ENCODE results near the gene SLC7A8.

SLC7A8 gene

DNA sequence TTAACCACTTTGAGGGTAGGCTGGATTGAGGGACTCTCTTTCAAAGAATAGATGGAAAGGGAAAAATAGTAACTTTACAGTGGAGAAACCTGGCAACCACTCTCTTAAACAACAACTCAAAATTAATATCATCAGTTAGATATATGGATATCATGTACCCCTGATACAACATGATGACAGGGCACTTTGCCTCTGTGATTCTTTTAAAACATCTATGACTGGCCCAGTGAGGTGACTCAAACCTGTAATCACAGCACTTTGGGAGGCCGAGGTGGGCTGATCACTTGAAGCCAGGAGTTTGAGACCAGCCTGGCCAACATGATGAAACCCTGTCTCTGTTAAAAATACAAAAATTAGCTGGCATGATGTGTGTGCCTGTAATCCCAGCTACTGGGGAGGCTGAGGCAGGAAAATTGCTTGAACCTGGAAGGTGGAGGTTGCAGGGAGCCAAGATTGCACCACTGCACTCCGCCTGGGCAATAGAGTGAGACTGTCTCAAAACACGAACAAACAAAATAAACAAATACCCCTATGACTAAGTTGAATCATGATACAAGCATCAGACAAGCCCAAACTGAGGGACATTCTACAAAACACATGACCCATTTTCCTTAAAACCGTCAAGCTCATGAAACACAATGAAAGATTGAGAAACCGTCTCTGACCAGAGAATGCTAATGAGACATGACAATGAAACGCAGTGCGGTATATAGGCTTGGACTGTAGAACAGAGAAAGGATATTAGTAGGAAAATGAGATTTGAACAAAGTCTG lies 26.4 kb upstream of the SLC7A8 start:
- Histone ChIP-seq H2BK5ac (ENCODE audit: low read depth, low read length, poor library complexity, severe bottlenecking) (no peak overlapping the region), H4K8ac (ENCODE audit: low read length) (no peak overlapping the region), H2AK5ac (ENCODE audit: low read length, severe bottlenecking) (no peak overlapping the region), H3K23ac (ENCODE audit: low read length in 2 of 2) (no peak overlapping the region), H2BK12ac (ENCODE audit: low read length in 2 of 2) (no peak overlapping the region), H3K18ac (ENCODE audit: low read depth in 1 of 2, low read length in 2 of 2) (no peak overlapping the region), H3K9ac (ENCODE audit: low read length) (no peak overlapping the region), H3K36me3 (ENCODE audit: control insufficient read depth in 1 of 2, insufficient read depth in 2 of 2, low read depth in 1 of 2, low read length in 2 of 2) (no peaks in the 10 kb centered on the region), H3K4ac (ENCODE audit: low read depth in 1 of 2, low read length in 2 of 2) (no peak overlapping the region), H4K91ac (ENCODE audit: low read length) (no peak overlapping the region), H3K27ac (ENCODE audit: low read length, poor library complexity, severe bottlenecking) (no peak overlapping the region), H3K27me3 (ENCODE audit: control insufficient read depth in 1 of 2, insufficient read depth in 1 of 2, low read length in 2 of 2) (peaks cover 0 to 3% of the 10 kb centered on the region in 2 experiments), H3K9me3 (ENCODE audit: control insufficient read depth, low read length) (peaks cover 1% of the 10 kb centered on the region), H2BK120ac (ENCODE audit: low read depth, low read length) (no peak overlapping the region), H2BK15ac (ENCODE audit: low read depth, poor library complexity, severe bottlenecking) (no peak overlapping the region), H3K14ac (ENCODE audit: low read length in 2 of 2) (no peak overlapping the region), H3K79me1 (replicated peaks; ENCODE audit: low read length, poor library complexity, severe bottlenecking) (no peaks in the 10 kb centered on the region), H3K4me3 (ENCODE audit: insufficient read depth in 1 of 2, low read depth in 1 of 2, low read length in 2 of 2) (no peak overlapping the region), H3K4me2 (ENCODE audit: low read length, poor library complexity, severe bottlenecking) (no peak overlapping the region), H3K4me1 (ENCODE audit: control insufficient read depth, insufficient read depth, low read depth, low read length) (no peaks in the 10 kb centered on the region), H2AFZ (ENCODE audit: low read depth, low read length) (no peak overlapping the region)
- peak; percentile 66 for DNase-seq
- WGBS: 59% methylated on average over 7 of the region's 7 CpGs

DNA sequence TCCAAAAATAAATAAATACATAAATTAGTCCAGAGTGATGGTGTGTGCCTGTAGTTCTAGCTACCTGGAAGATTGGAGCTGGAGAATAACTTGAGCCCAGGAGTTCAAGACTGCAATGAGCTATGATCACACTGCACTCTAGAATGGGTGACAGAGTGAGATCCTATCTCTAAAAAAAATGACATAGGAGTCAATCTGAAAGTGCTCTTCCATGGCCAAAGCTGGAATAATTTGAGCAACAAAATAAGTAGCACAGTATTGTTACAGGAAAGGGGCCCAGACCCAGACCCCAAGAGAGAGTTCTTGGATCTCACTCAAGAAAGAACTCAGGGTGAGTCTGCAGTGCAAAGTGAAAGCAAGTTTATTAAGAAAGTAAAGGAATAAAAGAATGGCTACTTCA lies 24.9 kb upstream of the SLC7A8 start:
- Histone ChIP-seq H3K4me1 (ENCODE audit: control insufficient read depth, insufficient read depth, low read depth, low read length) (no peaks in the 10 kb centered on the region), H4K91ac (ENCODE audit: low read length) (no peak overlapping the region), H2AFZ (ENCODE audit: low read depth, low read length) (no peak overlapping the region), H3K27me3 (ENCODE audit: control insufficient read depth in 1 of 2, insufficient read depth in 1 of 2, low read length in 2 of 2) (peaks cover 0 to 3% of the 10 kb centered on the region in 2 experiments), H3K4me2 (ENCODE audit: low read length, poor library complexity, severe bottlenecking) (no peak overlapping the region), H3K27ac (ENCODE audit: low read length, poor library complexity, severe bottlenecking) (no peak overlapping the region), H3K4ac (ENCODE audit: low read depth in 1 of 2, low read length in 2 of 2) (no peak overlapping the region), H2BK15ac (ENCODE audit: low read depth, poor library complexity, severe bottlenecking) (no peak overlapping the region), H2BK120ac (ENCODE audit: low read depth, low read length) (no peak overlapping the region), H4K8ac (ENCODE audit: low read length) (no peak overlapping the region), H3K79me1 (replicated peaks; ENCODE audit: low read length, poor library complexity, severe bottlenecking) (no peaks in the 10 kb centered on the region), H2BK5ac (ENCODE audit: low read depth, low read length, poor library complexity, severe bottlenecking) (no peak overlapping the region), H2BK12ac (ENCODE audit: low read length in 2 of 2) (no peak overlapping the region), H3K14ac (ENCODE audit: low read length in 2 of 2) (no peak overlapping the region), H2AK5ac (ENCODE audit: low read length, severe bottlenecking) (no peak overlapping the region), H3K4me3 (ENCODE audit: insufficient read depth in 1 of 2, low read depth in 1 of 2, low read length in 2 of 2) (no peak overlapping the region), H3K36me3 (ENCODE audit: control insufficient read depth in 1 of 2, insufficient read depth in 2 of 2, low read depth in 1 of 2, low read length in 2 of 2) (no peaks in the 10 kb centered on the region), H3K18ac (ENCODE audit: low read depth in 1 of 2, low read length in 2 of 2) (no peak overlapping the region), H3K9ac (ENCODE audit: low read length) (no peak overlapping the region), H3K9me3 (ENCODE audit: control insufficient read depth, low read length) (peaks cover 2% of the 10 kb centered on the region), H3K23ac (ENCODE audit: low read length in 2 of 2) (no peak overlapping the region)
- DNase-seq: no peak

DNA sequence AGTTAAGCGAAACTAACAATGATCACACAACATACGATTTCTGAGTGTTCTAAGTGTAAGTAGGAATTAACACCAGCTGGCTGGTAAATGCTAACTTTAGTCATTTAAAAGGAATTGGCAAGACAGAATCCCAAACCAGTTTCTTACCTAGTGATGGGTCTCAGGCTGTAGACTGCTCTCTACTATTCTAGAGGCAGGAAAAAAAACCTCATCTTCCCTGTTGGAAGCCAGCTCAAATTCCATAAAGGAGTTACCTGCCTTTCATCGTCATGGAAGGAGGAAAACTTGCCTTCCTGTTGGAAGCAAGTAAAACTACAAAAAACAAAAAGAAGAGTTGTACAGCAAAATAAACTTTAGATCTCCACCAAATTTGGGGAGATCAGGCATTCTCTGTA lies 23.7 kb upstream of the SLC7A8 start:
- Histone ChIP-seq H3K23ac (ENCODE audit: low read length in 2 of 2) (no peak overlapping the region), H3K36me3 (ENCODE audit: control insufficient read depth in 1 of 2, insufficient read depth in 2 of 2, low read depth in 1 of 2, low read length in 2 of 2) (no peaks in the 10 kb centered on the region), H2BK12ac (ENCODE audit: low read length in 2 of 2) (no peak overlapping the region)

DNA sequence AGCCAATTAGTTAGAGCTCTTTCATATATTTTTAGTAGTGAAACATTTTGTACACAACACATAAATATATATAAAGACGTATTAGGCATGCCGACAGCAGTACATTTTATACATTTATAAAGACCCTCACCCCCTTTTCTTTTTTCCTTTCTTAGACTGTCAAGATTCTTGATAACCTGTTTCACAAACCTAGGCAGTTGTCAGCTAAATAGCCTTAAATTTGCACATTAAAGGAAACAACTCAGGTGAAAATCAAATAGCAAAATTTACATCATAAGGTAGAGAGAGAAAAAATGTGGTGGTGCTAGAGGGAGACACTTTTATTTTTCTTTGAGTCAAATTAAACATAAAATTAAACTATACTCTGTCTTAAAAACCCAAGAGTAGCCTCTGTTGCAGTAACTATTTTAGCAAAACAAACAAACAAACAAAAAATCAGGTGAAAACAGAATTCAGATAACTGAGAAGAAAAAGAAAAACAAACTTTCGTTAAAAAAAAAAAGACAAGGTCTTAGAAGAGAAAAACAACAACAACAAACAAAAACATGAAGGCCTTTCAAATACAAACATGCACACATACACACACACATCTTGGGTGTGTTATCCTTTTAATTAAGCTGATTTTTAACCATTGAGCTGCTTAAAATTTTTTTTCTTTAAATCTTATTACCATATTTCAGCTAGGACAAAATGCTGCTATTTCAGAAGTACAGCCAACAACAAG lies 23.1 kb upstream of the SLC7A8 start:
- Histone ChIP-seq H2BK5ac (ENCODE audit: low read depth, low read length, poor library complexity, severe bottlenecking) (no peak overlapping the region), H3K4ac (ENCODE audit: low read depth in 1 of 2, low read length in 2 of 2) (no peak overlapping the region), H2AFZ (ENCODE audit: low read depth, low read length) (no peak overlapping the region), H3K27me3 (ENCODE audit: control insufficient read depth in 1 of 2, insufficient read depth in 1 of 2, low read length in 2 of 2) (peaks cover 0 to 3% of the 10 kb centered on the region in 2 experiments), H2BK12ac (ENCODE audit: low read length in 2 of 2) (no peak overlapping the region), H3K4me1 (ENCODE audit: control insufficient read depth, insufficient read depth, low read depth, low read length) (no peaks in the 10 kb centered on the region), H3K36me3 (ENCODE audit: control insufficient read depth in 1 of 2, insufficient read depth in 2 of 2, low read depth in 1 of 2, low read length in 2 of 2) (no peaks in the 10 kb centered on the region), H2BK15ac (ENCODE audit: low read depth, poor library complexity, severe bottlenecking) (no peak overlapping the region), H4K8ac (ENCODE audit: low read length) (no peak overlapping the region), H4K91ac (ENCODE audit: low read length) (no peak overlapping the region), H3K4me3 (ENCODE audit: insufficient read depth in 1 of 2, low read depth in 1 of 2, low read length in 2 of 2) (no peak overlapping the region), H3K79me1 (replicated peaks; ENCODE audit: low read length, poor library complexity, severe bottlenecking) (no peaks in the 10 kb centered on the region), H3K14ac (ENCODE audit: low read length in 2 of 2) (no peak overlapping the region), H2BK120ac (ENCODE audit: low read depth, low read length) (no peak overlapping the region), H3K9me3 (ENCODE audit: control insufficient read depth, low read length) (peaks cover 2% of the 10 kb centered on the region), H3K4me2 (ENCODE audit: low read length, poor library complexity, severe bottlenecking) (no peak overlapping the region), H3K23ac (ENCODE audit: low read length in 2 of 2) (no peak overlapping the region), H3K9ac (ENCODE audit: low read length) (no peak overlapping the region), H3K27ac (ENCODE audit: low read length, poor library complexity, severe bottlenecking) (no peak overlapping the region), H2AK5ac (ENCODE audit: low read length, severe bottlenecking) (no peak overlapping the region), H3K18ac (ENCODE audit: low read depth in 1 of 2, low read length in 2 of 2) (no peak overlapping the region)
- WGBS: 88% methylated on average over 2 of the region's 3 CpGs
- DNase-seq: no peak

More for the DNA sequence above, 23.7 kb upstream of the SLC7A8 start:
- H3K4me3 ChIP-seq (ENCODE audit: insufficient read depth in 1 of 2, low read depth in 1 of 2, low read length in 2 of 2): no peak overlapping the region
- no peak overlapping the region for H2AFZ ChIP-seq (ENCODE audit: low read depth, low read length)
- H3K27ac ChIP-seq (ENCODE audit: low read length, poor library complexity, severe bottlenecking): no peak overlapping the region
- H3K14ac ChIP-seq (ENCODE audit: low read length in 2 of 2): no peak overlapping the region
- H2BK120ac ChIP-seq (ENCODE audit: low read depth, low read length): no peak overlapping the region
- H3K27me3 ChIP-seq (ENCODE audit: control insufficient read depth in 1 of 2, insufficient read depth in 1 of 2, low read length in 2 of 2): peaks cover 0 to 3% of the 10 kb centered on the region in 2 experiments
- H2AK5ac ChIP-seq (ENCODE audit: low read length, severe bottlenecking): no peak overlapping the region
- H2BK5ac ChIP-seq (ENCODE audit: low read depth, low read length, poor library complexity, severe bottlenecking): no peak overlapping the region
- no peak overlapping the region for H2BK15ac ChIP-seq (ENCODE audit: low read depth, poor library complexity, severe bottlenecking)
- no peak overlapping the region for H3K4ac ChIP-seq (ENCODE audit: low read depth in 1 of 2, low read length in 2 of 2)
- WGBS: no CpG with 5 or more reads among the region's 3 CpGs
- no peaks in the 10 kb centered on the region for H3K4me1 ChIP-seq (ENCODE audit: control insufficient read depth, insufficient read depth, low read depth, low read length)
- no peak overlapping the region for H4K91ac ChIP-seq (ENCODE audit: low read length)
- H3K4me2 ChIP-seq (ENCODE audit: low read length, poor library complexity, severe bottlenecking): no peak overlapping the region
- no peak overlapping the region for H4K8ac ChIP-seq (ENCODE audit: low read length)
- peaks cover 2% of the 10 kb centered on the region for H3K9me3 ChIP-seq (ENCODE audit: control insufficient read depth, low read length)
- H3K9ac ChIP-seq (ENCODE audit: low read length): no peak overlapping the region
- DNase-seq: no peak
- H3K79me1 ChIP-seq (replicated peaks; ENCODE audit: low read length, poor library complexity, severe bottlenecking): no peaks in the 10 kb centered on the region
- no peak overlapping the region for H3K18ac ChIP-seq (ENCODE audit: low read depth in 1 of 2, low read length in 2 of 2)

All from mesenchymal stem cell (in vitro differentiated cells and primary cell).